Peyer's patch (tissue), 4 donors: ENCODE results near the gene MEF2D. TPM values are rescaled to one million over a fixed set of nuclear protein-coding genes. Genes with fewer than 3 reads are reported as not detected.

Experiments used
- DNase-seq, 3 donors: peaks; one replicate each; pipeline ENCODE4 v3.0.0-alpha.2; 2017 to 2019
- H3K27ac ChIP-seq, 4 donors: fragments of 200-600 bp; sonication (generic); one replicate each; pipeline ENCODE4 v1.5.1; 2016 to 2019
- H3K27me3 ChIP-seq, 2 donors: fragments of 200-600 bp; sonication (generic); one replicate each; pipeline ENCODE4 v1.5.1; 2019
- H3K36me3 ChIP-seq, 3 donors: fragments of 200-600 bp; sonication (generic); one replicate each; pipeline ENCODE4 v1.5.1; 2016 to 2019
- H3K4me1 ChIP-seq, 4 donors: fragments of 200-600 bp; sonication (generic); one replicate each; pipeline ENCODE4 v1.5.1; 2016 to 2019
- H3K4me3 ChIP-seq, 4 donors: fragments of 200-600 bp; sonication (generic); 1 replicate in 3 of 4; 2 replicates in 1 of 4; pipeline ENCODE4 v1.5.1; 2016 to 2019; ENCODE audit warnings: mild to moderate bottlenecking in 1 of 4
- H3K9me3 ChIP-seq, 4 donors: fragments of 200-600 bp; sonication (generic); one replicate each; pipeline ENCODE4 v1.5.1; 2016 to 2019; ENCODE audit warnings: mild to moderate bottlenecking in 1 of 4
- POLR2A ChIP-seq, 2 donors: fragments of 450-650 bp; IDR thresholded peaks; one replicate each; pipeline ENCODE4 v1.5.1; 2017; ENCODE audit warnings: antibody characterized with exemption in 2 of 2, mild to moderate bottlenecking in 2 of 2, moderate library complexity in 2 of 2
- total RNA-seq, 4 donors: library from RNA; depleted of rRNA; stranded (reverse); fragments of >200 nt; gene quantifications; one replicate each; pipeline ENCODE4 v1.1.0, GENCODE V29; 2016
- TF ChIP-seq, protein P1 (sequence below), 6 experiments: fragments of 450-650 bp in 4 of 6; fragments of 200-600 bp in 2 of 6; sonication (generic) in 1 of 6; IDR thresholded peaks; one replicate each; pipeline ENCODE4 v1.5.1; 2017 to 2019; ENCODE audit warnings: antibody characterized with exemption in 6 of 6, mild to moderate bottlenecking in 3 of 6, moderate library complexity in 1 of 6

The MEF2D gene
- total RNA-seq, 4 donors from 2014 or later: 46.8 to 97.4 (median 64.1) TPM

DNA sequence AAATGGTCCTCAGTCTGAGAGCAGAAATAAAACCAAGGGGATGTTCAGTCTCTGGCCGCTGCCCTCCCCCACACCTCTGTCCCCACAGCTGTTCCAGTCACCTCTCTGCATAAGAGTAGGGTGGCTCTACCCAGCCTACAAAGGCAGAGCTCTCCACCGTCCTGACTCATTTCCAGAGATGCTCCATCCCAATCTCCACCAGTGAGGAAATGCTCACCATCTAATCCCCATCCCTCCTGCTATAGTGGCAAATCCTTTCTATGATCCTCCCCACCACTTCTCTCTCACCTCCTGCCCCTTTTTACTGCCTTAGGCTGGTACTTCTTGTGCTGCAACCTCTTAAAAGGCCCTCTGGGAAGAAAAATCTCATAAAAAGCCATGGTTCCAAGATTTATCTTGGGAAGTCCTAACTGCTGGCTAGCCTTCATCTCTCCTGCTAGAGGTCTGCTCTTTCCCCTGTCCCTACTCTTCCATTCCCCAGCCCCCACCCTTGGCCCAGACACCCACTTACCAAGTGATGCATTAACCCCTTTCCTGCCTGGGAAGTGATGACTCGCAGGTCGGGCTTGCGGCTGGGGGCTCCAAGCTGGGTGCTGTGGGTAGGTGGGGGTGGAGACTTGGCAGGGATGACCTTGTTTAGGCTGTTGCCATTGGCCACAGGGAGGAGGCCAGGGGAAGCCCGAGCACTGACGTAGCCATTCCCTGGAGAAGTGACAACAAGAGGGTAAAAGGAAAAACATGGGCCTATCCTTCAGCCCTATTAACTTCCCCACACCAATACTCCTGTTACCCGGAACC lies 23.9 kb downstream of the MEF2D start:
- Histone ChIP-seq H3K9me3 (no peaks in the 10 kb centered on the region), H3K4me3 (no peak overlapping the region), H3K27me3 (no peaks in the 10 kb centered on the region), H3K36me3 (peaks cover 0 to 100% (median 1%) of the 10 kb centered on the region in 3 donors), H3K4me1 (peaks cover 0 to 40% (median 5%) of the 10 kb centered on the region in 4 donors), H3K27ac (peak overlapping the region; percentile 37 to 81 (median 63))
- no peak for TF ChIP-seq POLR2A (IDR thresholded peaks at IDR 0.05)
- TF ChIP-seq, protein P1, sequence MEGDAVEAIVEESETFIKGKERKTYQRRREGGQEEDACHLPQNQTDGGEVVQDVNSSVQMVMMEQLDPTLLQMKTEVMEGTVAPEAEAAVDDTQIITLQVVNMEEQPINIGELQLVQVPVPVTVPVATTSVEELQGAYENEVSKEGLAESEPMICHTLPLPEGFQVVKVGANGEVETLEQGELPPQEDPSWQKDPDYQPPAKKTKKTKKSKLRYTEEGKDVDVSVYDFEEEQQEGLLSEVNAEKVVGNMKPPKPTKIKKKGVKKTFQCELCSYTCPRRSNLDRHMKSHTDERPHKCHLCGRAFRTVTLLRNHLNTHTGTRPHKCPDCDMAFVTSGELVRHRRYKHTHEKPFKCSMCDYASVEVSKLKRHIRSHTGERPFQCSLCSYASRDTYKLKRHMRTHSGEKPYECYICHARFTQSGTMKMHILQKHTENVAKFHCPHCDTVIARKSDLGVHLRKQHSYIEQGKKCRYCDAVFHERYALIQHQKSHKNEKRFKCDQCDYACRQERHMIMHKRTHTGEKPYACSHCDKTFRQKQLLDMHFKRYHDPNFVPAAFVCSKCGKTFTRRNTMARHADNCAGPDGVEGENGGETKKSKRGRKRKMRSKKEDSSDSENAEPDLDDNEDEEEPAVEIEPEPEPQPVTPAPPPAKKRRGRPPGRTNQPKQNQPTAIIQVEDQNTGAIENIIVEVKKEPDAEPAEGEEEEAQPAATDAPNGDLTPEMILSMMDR (IDR thresholded peaks at IDR 0.05): no peak
- no peak for DNase-seq

DNA sequence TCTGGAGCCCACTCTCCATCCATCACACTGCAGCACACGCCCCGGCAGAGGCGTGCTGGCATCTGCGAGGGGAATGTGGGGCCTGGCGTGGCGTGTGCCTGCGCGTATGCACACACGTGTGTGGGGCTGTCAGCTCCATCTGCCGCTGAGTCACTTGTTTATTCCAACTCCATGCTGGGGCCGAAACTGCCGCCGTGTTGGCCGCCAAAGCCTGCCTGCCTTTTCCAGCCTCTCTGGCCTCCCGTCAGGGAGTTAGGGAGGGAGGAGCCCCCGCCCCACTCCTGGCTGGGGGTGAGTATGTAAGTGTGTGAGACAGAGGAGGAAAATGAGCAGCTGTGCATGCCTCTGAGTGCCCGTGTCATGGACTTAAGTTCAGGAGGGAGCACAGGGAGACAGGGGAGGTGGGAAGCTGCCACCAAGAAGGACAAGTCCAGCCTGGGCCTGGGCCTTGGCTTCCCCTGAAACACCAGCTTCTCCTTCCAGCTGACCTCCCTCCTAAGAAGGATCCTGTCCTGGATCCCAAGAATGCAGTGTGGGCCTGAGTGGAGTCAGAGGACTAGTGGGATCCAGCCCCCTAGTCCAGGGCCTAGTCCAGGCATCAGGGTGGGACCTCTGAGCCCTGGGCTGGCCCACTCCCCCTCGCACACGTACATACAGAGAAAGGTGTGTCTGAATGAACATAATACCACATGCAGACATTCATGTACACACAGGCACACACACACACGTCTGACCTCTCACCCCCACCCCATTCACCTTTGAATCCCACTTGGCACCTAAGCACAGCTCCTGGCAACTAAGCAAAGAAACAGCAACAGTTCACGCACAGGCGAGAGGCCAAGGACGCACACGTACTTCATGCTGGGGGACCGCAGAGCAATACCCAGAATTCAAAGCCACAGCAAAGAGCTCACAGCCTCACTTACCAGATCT lies 24.7 kb downstream of the MEF2D start:
- Histone ChIP-seq H3K9me3 (no peaks in the 10 kb centered on the region), H3K27ac (peak overlapping the region; percentile 23 to 81 (median 63)), H3K36me3 (peaks cover 0 to 98% (median 0%) of the 10 kb centered on the region in 3 donors), H3K4me3 (no peak overlapping the region), H3K27me3 (no peaks in the 10 kb centered on the region), H3K4me1 (peaks cover 0 to 42% (median 2%) of the 10 kb centered on the region in 4 donors)
- peak in 1 of 3 donors; percentile 79 for DNase-seq
- no peak for TF ChIP-seq POLR2A (IDR thresholded peaks at IDR 0.05)
- TF ChIP-seq, protein P1 (IDR thresholded peaks at IDR 0.05): no peak

DNA sequence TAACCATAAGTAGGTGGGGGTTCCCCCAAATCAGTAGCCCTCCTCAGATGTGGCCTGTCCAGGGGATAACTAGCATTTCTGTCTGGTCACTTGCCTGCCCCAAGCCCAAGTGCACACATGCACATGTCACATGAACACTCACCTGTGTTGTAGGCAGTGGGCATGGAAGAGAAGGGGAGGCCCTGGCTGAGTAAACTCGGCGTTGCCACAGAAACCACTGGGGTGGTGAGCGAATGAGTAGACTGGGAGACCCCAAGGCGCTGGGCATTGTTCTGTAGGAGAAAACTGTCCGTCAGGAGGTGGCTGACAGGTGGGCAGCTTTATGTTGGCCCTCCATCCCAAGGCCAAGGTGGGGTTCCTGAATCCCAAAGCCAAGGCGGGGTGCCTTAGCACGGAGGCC lies 25.6 kb downstream of the MEF2D start:
- no peaks in the 10 kb centered on the region for H3K9me3 ChIP-seq
- TF ChIP-seq POLR2A (IDR thresholded peaks at IDR 0.05): no peak
- TF ChIP-seq, protein P1 (IDR thresholded peaks at IDR 0.05): no peak
- H3K4me3 ChIP-seq: no peak overlapping the region
- peaks cover 0 to 97% (median 0%) of the 10 kb centered on the region in 3 donors for H3K36me3 ChIP-seq
- DNase-seq: no peak
- no peaks in the 10 kb centered on the region for H3K27me3 ChIP-seq
- peaks cover 0 to 51% (median 2%) of the 10 kb centered on the region in 4 donors for H3K4me1 ChIP-seq
- H3K27ac ChIP-seq: peak overlapping the region in 3 of 4 donors; percentile 52 to 74 (median 62)

DNA sequence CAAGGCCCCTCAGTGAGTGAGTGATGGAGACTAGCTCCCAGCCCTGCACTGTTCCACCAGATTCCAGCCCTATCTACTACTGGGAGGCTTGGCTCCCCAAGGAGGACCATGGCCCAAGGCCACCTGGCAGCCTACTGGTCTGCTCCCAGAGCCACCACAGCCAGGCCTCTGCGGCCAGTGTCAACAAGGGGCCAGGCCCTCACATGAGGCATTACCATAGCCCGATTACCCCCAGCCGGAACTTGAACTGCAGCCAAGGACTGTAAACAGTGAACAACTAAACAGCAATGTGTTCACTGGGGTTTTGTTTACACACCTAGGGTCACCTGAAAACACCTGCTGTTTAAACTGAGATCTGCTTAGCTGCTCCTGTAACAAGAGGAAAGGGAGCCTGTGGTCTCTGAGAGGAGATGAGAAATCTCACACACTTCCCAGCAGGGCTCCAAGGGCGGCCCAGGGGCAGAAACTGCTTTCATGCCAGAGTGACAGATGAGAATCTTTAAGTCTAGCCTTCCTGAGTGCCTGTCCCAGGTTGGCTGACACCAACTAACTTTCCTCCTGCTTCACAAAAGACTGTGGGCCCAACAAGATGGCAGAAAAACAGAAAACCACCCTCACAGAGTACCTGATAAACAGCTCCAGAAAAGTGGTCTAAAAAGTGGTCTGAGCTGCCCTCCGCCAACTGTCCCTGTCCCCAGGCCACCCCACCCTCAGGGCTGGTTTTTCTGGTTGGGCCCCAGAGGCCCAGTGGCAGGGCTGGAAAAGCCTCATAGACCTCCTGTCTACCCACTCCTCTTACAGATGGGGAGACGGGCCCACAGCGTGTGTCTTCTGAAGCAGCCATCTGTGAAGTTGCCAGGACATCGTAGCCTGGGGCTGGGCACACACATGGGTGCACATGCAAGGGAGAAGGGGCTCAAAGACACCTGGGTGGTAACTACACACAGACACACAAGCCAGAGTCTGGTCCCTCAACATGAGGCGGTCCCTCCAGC lies 28.8 kb downstream of the MEF2D start:
- H3K36me3 ChIP-seq: peaks cover 0 to 97% (median 0%) of the 10 kb centered on the region in 3 donors
- no peak overlapping the region for H3K4me3 ChIP-seq
- no peaks in the 10 kb centered on the region for H3K9me3 ChIP-seq
- peaks cover 0 to 42% (median 1%) of the 10 kb centered on the region in 4 donors for H3K4me1 ChIP-seq
- H3K27me3 ChIP-seq: no peaks in the 10 kb centered on the region
- peak in 2 of 3 donors; percentile 70 to 80 for DNase-seq
- peak overlapping the region in 2 of 4 donors; percentile 68 to 71 for H3K27ac ChIP-seq
- TF ChIP-seq, protein P1 (IDR thresholded peaks at IDR 0.05): no peak
- TF ChIP-seq POLR2A (IDR thresholded peaks at IDR 0.05): no peak
